Breast epithelium (tissue), 3 donors: Measurements from ENCODE around the gene AMIGO1.

Source experiments
- POLR2A ChIP-seq: fragments of 450-650 bp; IDR thresholded peaks from one replicate; pipeline ENCODE4 v1.6.1; 2016; ENCODE audit warnings: antibody characterized with exemption, mild to moderate bottlenecking, moderate library complexity
- POLR2AphosphoS5 ChIP-seq, 3 donors: sonication (generic); formaldehyde crosslinking; IDR thresholded peaks; one replicate each; pipeline ENCODE4 v1.6.1; 2017; ENCODE audit warnings: antibody characterized with exemption in 3 of 3
- TF ChIP-seq, protein P1 (sequence below), 3 donors: fragments of 450-650 bp; IDR thresholded peaks; one replicate each; pipeline ENCODE4 v1.5.1; 2016 to 2017; ENCODE audit warnings: antibody characterized with exemption in 3 of 3, mild to moderate bottlenecking in 3 of 3, moderate library complexity in 3 of 3

DNA sequence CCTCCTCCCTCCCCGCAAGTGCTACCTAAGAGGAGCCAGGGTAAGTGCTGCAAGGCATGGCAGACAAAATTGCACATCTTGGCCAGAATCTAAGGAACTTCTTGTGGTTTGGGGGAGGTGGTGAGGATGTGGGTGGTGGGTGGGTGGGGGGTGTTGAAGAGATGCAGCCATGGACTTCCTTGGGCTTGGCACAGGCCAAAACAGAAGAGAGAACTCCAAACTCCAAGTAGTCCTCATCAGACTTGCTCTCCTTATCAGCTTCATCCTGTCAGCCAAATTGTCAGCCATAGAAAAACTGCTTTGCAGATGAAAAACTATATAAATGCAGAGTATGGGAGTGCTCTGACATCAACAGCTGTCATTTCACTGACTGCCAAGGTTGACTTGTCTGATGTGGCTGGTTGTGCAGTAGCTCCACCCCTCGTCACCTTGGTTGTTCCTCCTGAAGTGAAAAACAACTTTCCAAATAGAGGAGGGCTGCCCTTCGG, 7.1 kb downstream of the AMIGO1 start:
- TF ChIP-seq, protein P1, sequence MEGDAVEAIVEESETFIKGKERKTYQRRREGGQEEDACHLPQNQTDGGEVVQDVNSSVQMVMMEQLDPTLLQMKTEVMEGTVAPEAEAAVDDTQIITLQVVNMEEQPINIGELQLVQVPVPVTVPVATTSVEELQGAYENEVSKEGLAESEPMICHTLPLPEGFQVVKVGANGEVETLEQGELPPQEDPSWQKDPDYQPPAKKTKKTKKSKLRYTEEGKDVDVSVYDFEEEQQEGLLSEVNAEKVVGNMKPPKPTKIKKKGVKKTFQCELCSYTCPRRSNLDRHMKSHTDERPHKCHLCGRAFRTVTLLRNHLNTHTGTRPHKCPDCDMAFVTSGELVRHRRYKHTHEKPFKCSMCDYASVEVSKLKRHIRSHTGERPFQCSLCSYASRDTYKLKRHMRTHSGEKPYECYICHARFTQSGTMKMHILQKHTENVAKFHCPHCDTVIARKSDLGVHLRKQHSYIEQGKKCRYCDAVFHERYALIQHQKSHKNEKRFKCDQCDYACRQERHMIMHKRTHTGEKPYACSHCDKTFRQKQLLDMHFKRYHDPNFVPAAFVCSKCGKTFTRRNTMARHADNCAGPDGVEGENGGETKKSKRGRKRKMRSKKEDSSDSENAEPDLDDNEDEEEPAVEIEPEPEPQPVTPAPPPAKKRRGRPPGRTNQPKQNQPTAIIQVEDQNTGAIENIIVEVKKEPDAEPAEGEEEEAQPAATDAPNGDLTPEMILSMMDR (IDR thresholded peaks at IDR 0.05), result no peak
- TF ChIP-seq POLR2A, result no peak
- TF ChIP-seq POLR2AphosphoS5 (IDR thresholded peaks at IDR 0.05), result no peak
